Aorta (tissue), 5 donors: ENCODE measurements around the gene ZFP1. TPM values are rescaled to one million over a fixed set of nuclear protein-coding genes. Genes with fewer than 3 reads are reported as not detected.

Experiments
- ATAC-seq: fragments of 200-7000 bp; cut with Tn5 transposase; one replicate; pipeline ENCODE4 v1.9.1; 2022; ENCODE audit warnings: moderate library complexity; ENCODE audit not compliant: low FRiP score
- DNase-seq, 2 donors: peaks; one replicate each; pipeline ENCODE4 v3.0.0-alpha.2; 2020
- H3K27ac ChIP-seq, 2 donors: one replicate each; pipeline ENCODE4 v1.5.1; 2013; ENCODE audit warnings: low read length in 2 of 2, mild to moderate bottlenecking in 2 of 2, moderate library complexity in 2 of 2, control low read depth in 1 of 2, inconsistent platforms in 1 of 2, low read depth in 1 of 2
- H3K27me3 ChIP-seq, 2 donors: one replicate each; pipeline ENCODE4 v1.6.1; 2013; ENCODE audit warnings: control low read depth in 1 of 2, low read length in 1 of 2, mild to moderate bottlenecking in 1 of 2, moderate library complexity in 1 of 2; ENCODE audit not compliant: insufficient read depth in 2 of 2, control insufficient read depth in 1 of 2
- H3K36me3 ChIP-seq, 2 donors: one replicate each; pipeline ENCODE4 v1.6.1; 2013; ENCODE audit warnings: control low read depth in 1 of 2, low read length in 1 of 2, mild to moderate bottlenecking in 1 of 2; ENCODE audit not compliant: insufficient read depth in 2 of 2, control insufficient read depth in 1 of 2
- H3K4me1 ChIP-seq, 2 donors: one replicate each; pipeline ENCODE4 v1.6.1; 2013; ENCODE audit warnings: low read length in 2 of 2, control low read depth in 1 of 2, mild to moderate bottlenecking in 1 of 2, moderate library complexity in 1 of 2; ENCODE audit not compliant: insufficient read depth in 2 of 2, control insufficient read depth in 1 of 2
- H3K4me3 ChIP-seq, 2 donors: one replicate each; pipeline ENCODE4 v1.5.1; 2013; ENCODE audit warnings: low read length in 2 of 2, control low read depth in 1 of 2, mild to moderate bottlenecking in 1 of 2
- H3K9me3 ChIP-seq: one replicate; pipeline ENCODE4 v1.6.1; 2013; ENCODE audit warnings: mild to moderate bottlenecking, low read length; ENCODE audit not compliant: control insufficient read depth
- WGBS, 2 donors: extraction: QIAGEN DNeasy Blood & Tissue Kit; methylation state at CpG; one replicate each; pipeline ENCODE4 v1.1.7; 2013; 5-methylcytosine and 5-hydroxymethylcytosine counted together
- intact Hi-C, 2 donors: fragments of 100-400 bp; cut with DNase I; formaldehyde crosslinking; loops; one replicate each; pipeline versions ENCODE4 v1.14.2 to v1.15.0; 2022
- polyA plus RNA-seq, 2 donors: library from polyadenylated mRNA; stranded (reverse); fragments of 200-250 nt; gene quantifications; one replicate each; pipeline ENCODE4 v1.2.3, GENCODE V29; 2013
- total RNA-seq, 2 donors: library from RNA; stranded (reverse); fragmentation: NEBNext Ultra II Directional; extraction: Animal tissue kit (Norgen Biotek cat#: 25700); gene quantifications; one replicate each; pipeline ENCODE4 v1.2.1, GENCODE V29; 2021
- donor health status: healthy with polysubstance abuse.
- donor health status: Bipolar disorder and iron deficiency.
- donor health status: DM: no; HTN: no; CAD: no.
- donor health status: DM: no; HTN: no; CAD: no.
- donor health status: DM: yes; HTN: yes; CAD: no.

Gene ZFP1
- total and polyA plus RNA-seq, 4 donors: 3.9 to 19.2 (median 9.7) TPM

DNA sequence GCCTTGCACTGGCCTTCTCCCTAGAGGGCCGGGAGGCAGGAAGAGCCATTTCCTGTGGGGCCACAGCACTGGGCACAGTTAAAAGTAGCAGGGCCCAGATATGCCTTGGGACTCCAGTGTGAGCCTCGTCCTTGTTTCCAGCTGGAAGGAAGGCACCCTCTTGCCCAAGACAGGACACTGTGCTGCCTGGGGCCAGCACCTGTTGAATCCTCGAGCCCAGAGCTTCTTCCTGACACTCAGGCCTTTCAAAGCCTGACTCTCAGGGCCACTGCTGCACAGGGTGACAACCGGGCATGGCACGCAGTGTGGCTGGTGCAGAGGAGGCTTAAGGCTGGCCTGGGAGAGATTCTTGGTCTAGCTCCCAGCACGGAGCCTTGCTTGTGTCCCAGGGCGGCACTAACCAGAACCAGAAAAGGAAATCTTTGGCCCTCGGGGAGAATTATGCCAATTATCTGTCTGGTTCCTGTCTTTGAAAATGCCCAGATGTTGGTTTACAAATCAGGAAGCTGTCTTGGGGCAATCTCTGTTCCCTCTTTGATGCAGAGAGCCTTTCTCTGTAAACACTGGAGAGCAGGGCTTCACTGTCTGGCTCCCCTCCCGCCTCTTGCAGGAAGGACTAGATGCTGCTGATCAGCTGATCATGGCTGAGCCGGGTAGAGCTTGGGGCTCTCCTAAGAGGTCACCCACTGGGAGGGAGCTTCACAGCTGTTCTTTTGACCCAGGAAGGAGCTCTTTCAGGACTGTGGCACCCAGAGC, 42.8 kb upstream of the ZFP1 start:
- no peak overlapping the region for H3K4me3 ChIP-seq
- WGBS, 2 donors: 73 to 77% methylated on average over 10 of the region's 10 CpGs
- DNase-seq: peak in 1 of 2 donors; percentile 82
- no peak for ATAC-seq
- no peaks in the 10 kb centered on the region for H3K9me3 ChIP-seq
- intact Hi-C loops: loop anchor here (5.0 to 10.0 kb wide), 2 partner anchors 58 to 61 kb away; no protein-coding TSS in a partner anchor
- H3K36me3 ChIP-seq: no peaks in the 10 kb centered on the region
- H3K27me3 ChIP-seq: no peaks in the 10 kb centered on the region
- H3K27ac ChIP-seq: no peak overlapping the region
- H3K4me1 ChIP-seq: peaks cover 0 to 3% of the 10 kb centered on the region in 2 donors

DNA sequence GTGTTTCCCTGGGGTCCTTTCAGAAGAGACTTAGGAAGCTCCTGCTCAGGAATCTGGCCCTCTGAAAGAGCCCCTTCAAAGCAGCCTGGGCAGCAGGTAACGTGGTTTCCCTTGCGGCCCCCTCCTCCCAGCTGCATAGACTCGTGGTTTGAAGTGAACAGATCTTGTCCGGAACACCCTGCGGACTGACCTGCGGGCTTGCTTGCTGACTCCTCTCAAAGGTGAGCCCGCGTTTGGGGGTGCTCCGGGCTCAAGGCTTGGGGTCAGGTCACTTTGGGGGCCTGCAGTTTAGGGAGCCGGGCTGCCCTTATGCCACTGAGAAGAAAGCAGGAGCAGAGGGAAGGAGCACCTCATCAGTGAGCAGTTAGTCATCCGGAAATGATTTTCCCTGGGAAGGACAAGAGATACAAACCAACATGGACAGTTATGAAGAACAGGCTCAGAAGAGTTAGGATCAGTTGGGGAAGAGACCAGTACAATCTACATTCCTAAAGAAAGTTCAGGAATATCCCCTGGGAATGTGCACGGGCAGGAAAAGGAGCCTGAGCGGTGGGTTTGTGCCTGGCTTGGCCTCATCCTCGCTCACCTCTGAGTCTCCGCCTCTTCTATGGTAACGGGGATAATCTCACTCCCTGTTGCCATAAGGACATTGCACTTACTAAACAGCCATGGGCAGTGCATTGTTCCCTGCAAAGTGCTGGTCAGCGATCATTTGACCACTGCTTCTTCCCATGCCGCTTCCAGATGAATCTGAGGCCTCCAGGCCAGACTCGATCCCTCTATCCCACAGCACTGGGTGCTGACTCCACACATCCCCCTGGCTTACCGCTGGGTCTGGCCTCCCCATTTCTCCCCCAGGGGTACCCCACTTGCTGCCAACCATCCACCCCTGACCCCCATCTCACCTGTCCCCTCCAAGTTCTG, 41.7 kb upstream of the ZFP1 start:
- no peak for ATAC-seq
- Histone ChIP-seq H3K4me1 (peaks cover 0 to 3% of the 10 kb centered on the region in 2 donors), H3K27ac (no peak overlapping the region), H3K4me3 (no peak overlapping the region), H3K36me3 (no peaks in the 10 kb centered on the region), H3K27me3 (no peaks in the 10 kb centered on the region), H3K9me3 (no peaks in the 10 kb centered on the region)
- intact Hi-C loops: loop anchor here (5.0 to 10.0 kb wide), 2 partner anchors 59 to 62 kb away; no protein-coding TSS in a partner anchor
- 96% methylated on average over 20 of the region's 20 CpGs for WGBS, 2 donors
- peak in 1 of 2 donors; percentile 47 for DNase-seq

- intact Hi-C loops: loop anchor here (5.0 to 10.0 kb wide), 2 partner anchors 60 to 63 kb away; no protein-coding TSS in a partner anchor
- H3K4me3 ChIP-seq: no peak overlapping the region
- WGBS, 2 donors: 97 to 98% methylated on average over 10 of the region's 10 CpGs
- H3K9me3 ChIP-seq: no peaks in the 10 kb centered on the region
- no peak for DNase-seq
- H3K36me3 ChIP-seq: no peaks in the 10 kb centered on the region
- H3K27ac ChIP-seq: no peak overlapping the region
- H3K4me1 ChIP-seq: peaks cover 0 to 3% of the 10 kb centered on the region in 2 donors
- no peak for ATAC-seq
- no peaks in the 10 kb centered on the region for H3K27me3 ChIP-seq
These were observed 40.8 kb upstream of the ZFP1 start for GRCh38 chr16:75107505-75107904.

GRCh38 chr16:75108792-75109731, 39.3 kb upstream of the ZFP1 start:
- H3K4me1 ChIP-seq: peaks cover 0 to 3% of the 10 kb centered on the region in 2 donors
- H3K36me3 ChIP-seq: no peaks in the 10 kb centered on the region
- ATAC-seq (peak; percentile 61), DNase-seq (peak; percentile 95 to 96)
- H3K27ac ChIP-seq: peak overlapping the region in 1 of 2 donors; percentile 77
- no peaks in the 10 kb centered on the region for H3K27me3 ChIP-seq
- H3K9me3 ChIP-seq: no peaks in the 10 kb centered on the region
- H3K4me3 ChIP-seq: no peak overlapping the region
- intact Hi-C loops: loop anchor here (5.0 to 10.0 kb wide), 2 partner anchors 62 to 64 kb away; no protein-coding TSS in a partner anchor
- WGBS, 2 donors: 11 to 12% methylated on average over 27 of the region's 27 CpGs

GRCh38 chr16:75109732-75110243, 38.5 kb upstream of the ZFP1 start:
- no peaks in the 10 kb centered on the region for H3K9me3 ChIP-seq
- H3K27ac ChIP-seq: peak overlapping the region; percentile 76 to 77
- H3K4me3 ChIP-seq: no peak overlapping the region
- 9 to 19% methylated on average over 10 of the region's 10 CpGs for WGBS, 2 donors
- ATAC-seq: peak; percentile 46
- no peaks in the 10 kb centered on the region for H3K36me3 ChIP-seq
- intact Hi-C loops: loop anchor here (5.0 to 10.0 kb wide), 2 partner anchors 62 to 65 kb away; no protein-coding TSS in a partner anchor
- peak in 1 of 2 donors; percentile 57 for DNase-seq
- H3K27me3 ChIP-seq: no peaks in the 10 kb centered on the region
- peaks cover 0 to 3% of the 10 kb centered on the region in 2 donors for H3K4me1 ChIP-seq

DNA sequence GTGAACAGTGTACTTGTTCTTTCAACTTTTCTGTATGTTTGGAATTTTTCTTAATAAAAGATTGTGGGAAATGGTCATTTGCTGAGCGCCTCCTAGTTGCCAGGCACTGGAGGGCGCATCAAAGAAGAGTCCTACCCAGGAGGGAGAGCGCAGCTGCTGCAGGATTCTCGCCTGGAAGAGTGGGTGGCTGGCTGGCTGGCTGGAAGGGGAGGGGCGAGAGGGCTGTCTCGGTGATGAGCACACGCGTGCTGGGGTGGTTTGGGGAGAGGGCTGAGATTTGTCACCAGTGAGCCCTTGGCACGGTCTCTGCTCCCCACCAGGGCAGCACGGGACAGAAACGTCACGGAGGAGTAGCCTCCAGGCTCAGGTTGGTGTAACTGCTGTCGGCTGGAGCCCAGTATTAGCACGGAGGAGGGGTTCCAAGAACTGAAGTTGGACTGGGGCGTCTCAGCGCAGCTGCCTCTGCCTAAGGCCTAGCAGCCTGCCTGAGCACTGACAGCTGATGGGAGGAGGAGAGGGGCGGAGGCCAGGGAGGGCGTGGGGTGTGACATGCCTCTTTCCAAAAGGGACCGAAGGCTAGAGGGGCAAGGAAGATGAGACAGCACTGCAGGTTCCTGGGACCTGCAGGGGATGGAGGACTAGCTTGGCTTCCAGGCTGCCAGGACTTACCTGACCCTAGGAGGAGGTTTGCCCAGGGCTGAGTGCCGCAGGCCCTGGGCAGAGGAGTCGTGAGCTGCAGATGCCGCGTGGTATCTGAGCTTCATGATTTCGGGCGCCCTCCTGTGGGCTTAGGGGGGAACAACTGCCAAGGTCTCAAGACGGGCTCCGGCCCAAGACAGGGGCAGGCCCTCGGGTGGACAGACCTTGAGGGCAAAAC, 37.4 kb upstream of the ZFP1 start:
- Histone ChIP-seq H3K36me3 (no peaks in the 10 kb centered on the region), H3K27ac (peak overlapping the region in 1 of 2 donors; percentile 15), H3K4me3 (no peak overlapping the region), H3K27me3 (no peaks in the 10 kb centered on the region), H3K4me1 (peaks cover 0 to 3% of the 10 kb centered on the region in 2 donors), H3K9me3 (no peaks in the 10 kb centered on the region)
- WGBS, 2 donors: 6 to 7% methylated on average over 25 to 28 of the region's 28 CpGs
- ATAC-seq (peak; percentile 91), DNase-seq (peak; percentile 93 to 96)
- intact Hi-C loops: loop anchor here (1.0 kb wide), 1 partner anchor 113 kb away; no protein-coding TSS in a partner anchor

- Histone ChIP-seq H3K27me3 (no peaks in the 10 kb centered on the region), H3K9me3 (no peaks in the 10 kb centered on the region), H3K36me3 (no peaks in the 10 kb centered on the region), H3K4me1 (peaks cover 0 to 3% of the 10 kb centered on the region in 2 donors), H3K27ac (no peak overlapping the region), H3K4me3 (no peak overlapping the region)
- intact Hi-C loops: loop anchor here (1.0 kb wide), 1 partner anchor 113 kb away; no protein-coding TSS in a partner anchor
- 43 to 49% methylated on average over 7 of the region's 7 CpGs for WGBS, 2 donors
- ATAC-seq (no peak), DNase-seq (no peak)
These were observed 36.8 kb upstream of the ZFP1 start for GRCh38 chr16:75111514-75111940.
